Left lobe of liver (tissue), 2 donors: Measurements from ENCODE around the gene EFHC1. TPM values are rescaled to one million over a fixed set of nuclear protein-coding genes. Genes with fewer than 3 reads are reported as not detected.

Experiments
- ATAC-seq: fragments of 200-7000 bp; cut with Tn5 transposase; one replicate; pipeline ENCODE4 v1.9.1; 2020; ENCODE audit warnings: mild to moderate bottlenecking, moderate library complexity
- DNase-seq: peaks from one replicate; pipeline ENCODE4 v3.0.0-alpha.2; 2020; ENCODE audit warnings: low spot score
- total RNA-seq: library from RNA; stranded (reverse); gene quantifications from one replicate; pipeline ENCODE4 v1.2.1, GENCODE V29; 2021
- donor health status: DM: no; HTN: no; CAD: no; lungs with moderate emphysema.
- donor health status: DM: no; HTN: yes; CAD: no.

Gene EFHC1
- total RNA-seq, 1 donor from 2014 or later, result 3.9 TPM

DNA sequence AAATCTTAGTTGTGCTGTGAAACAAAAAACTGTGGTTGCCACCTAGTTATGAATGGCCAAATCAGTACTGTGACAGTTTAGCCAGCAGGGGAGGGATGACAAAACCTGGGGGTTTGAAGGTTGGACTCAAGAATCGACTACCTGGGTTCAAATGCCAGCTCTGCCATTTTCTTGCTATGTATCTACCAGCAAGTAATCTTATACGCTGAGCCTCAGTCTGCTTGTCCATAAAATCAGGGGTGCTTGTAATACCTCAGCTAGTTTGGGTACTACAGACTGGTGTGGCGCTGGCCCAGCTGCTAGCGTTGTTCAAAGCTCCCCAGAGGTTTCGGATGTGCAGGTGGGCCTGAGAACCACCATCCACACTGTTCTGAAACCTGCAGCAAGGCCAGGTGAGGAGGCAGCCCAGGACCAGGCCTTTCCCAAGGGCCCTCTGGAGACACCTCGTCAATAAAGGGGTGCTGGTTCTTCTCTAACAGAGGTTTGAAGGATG, 116.3 kb downstream of the EFHC1 start:
- DNase-seq, result no peak
- ATAC-seq, result no peak

DNA sequence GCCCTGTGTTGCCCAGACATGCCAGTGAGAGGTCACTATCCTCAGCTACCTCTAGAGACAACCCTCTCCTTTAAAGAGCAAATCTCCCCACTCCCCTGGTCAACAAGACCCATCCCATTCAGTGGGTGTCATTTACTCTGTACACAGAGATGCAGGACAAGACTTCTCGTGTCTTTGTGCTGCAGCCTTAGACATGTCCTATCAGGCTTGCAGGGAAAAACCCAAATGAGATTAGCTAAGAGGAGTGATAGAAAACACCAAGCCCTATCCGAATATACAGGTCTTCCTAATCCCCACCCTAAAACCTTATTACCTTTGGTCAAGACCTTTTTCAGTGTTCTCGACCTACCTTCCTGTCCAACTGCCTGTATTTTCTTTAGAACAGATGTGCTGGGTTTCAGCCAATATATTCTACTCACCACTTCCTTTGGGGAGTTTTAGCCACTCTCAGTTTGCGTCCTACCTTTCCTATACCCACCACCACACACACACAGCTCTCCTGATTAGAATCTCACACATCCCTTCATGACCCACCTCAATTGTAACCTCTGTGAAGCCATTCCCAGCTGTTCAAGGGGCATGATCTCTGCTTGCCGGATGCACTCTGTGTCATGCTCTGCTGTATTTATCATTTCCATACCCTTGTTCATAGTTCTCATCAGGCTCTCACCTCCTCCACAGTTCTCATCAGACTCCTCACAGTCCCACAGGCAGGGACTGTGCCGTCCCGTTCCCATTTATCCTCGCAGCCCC, 117.0 kb downstream of the EFHC1 start:
- no peak for ATAC-seq
- DNase-seq, result no peak

DNA sequence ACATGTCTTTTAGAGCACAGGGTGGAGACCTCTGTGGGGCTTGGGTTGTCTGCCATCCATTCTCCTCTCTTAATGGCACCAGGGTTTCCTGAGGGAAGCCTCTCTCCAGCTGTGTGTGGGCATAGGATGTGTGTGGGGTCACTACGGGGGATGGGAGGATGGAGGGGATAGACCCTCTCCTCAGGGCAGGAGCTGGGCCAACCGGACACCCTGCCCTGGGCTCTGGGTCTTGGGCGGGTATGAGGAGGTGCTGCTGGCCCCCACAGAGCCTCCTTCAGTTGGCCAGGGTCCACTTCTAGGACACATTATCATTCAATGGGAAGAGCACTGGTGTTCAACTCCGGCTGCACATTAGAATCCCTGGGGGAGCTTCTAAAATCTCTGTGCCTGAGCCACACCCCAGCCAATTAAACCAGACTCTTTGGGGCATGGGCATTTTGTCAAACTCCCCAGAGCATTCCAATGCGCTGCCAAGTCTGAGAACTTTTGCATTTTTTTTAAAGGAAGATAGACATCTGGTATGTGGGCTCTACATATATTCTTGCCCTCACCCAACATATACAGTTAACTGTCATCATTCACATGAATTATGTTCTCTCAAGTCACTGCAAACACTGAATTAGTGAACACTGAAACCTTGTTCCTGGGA, 118.2 kb downstream of the EFHC1 start:
- no peak for DNase-seq
- ATAC-seq, result no peak

DNA sequence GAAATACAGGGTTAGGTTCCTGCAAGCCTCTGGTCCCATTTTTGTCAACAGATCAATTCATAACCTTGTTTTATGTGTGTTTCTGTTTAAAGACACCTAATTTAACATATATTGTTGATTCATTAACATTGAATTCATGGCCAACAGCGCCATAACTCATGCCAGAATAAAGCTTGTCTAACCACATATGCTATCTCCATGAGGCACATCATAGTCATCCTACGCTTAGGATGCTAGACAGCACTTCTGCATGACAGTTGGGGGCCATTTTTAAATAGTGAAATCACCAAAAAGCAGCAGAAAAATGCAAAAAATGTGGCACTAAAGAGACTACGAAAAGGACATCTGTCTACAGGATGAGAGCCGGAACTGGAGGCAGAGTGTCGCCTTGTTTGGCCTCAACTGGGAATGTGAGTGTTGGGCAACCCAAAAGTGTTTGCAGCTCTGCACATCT, 118.8 kb downstream of the EFHC1 start:
- no peak for ATAC-seq
- DNase-seq, result no peak

DNA sequence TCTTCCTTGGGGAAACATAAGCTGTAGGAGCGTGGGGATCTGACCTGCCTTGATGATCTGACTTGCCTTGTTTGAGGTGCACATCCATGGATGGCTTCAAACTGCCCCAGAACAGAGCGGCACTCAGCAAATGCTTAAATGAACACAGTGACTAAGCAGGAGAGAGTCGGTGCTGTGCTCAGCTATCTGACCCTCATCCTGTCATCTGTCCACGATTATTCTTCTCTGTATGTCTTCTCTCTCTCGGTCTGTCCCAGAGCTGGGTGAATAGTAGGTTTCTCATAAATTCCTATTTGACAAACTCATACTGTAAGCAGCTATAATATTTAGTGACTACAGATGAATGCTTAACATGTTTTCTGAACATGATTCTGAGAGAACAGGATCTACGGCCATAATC, 119.5 kb downstream of the EFHC1 start:
- ATAC-seq (no peak), DNase-seq (no peak)

DNA sequence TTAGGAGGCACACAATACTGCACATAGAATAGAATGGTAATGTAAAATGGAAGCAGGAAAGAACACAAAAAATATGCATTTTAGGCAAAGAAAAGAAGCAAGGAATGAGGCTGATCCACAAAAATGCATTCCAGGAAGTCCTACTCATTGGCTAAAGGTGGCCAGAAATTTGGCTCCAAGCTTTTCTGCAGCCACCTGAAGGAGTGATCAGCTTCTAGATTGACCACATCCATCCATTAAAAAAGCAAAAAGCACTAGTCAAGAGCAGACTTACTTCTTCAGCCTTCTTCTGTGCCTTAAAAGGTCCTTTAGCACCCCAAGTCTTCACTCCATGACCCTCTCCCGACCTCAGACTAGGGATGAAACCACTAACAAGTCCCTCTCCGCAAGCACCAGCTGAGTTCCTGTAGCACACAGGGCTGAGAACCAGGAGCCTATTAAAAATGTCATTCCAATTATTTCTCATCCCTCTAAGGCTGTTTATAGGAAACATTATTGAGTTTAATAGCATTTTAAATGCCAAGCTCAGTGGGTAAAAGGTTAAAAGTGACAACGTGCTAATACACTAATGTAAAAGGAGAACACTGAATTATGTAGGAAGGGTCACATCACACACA, 120.3 kb downstream of the EFHC1 start:
- ATAC-seq (no peak), DNase-seq (no peak)

DNA sequence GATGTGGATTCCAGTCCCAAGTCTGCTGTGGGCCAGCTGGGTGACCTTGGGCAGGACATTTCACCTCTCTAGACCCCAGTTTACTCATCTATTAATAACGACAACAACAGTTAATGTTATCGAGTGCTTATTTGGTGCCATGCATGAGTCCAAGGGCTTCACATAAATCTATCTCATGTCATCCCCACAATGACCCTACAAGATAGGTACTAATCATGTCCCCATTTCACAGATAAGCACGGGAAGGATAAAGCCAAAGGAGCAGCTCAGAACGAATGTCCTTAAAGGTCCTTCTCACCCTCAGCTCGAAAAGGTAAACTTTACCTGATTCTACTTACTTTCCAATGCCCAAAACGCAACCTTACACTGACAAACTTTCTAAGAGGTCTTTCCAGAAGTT, 121.0 kb downstream of the EFHC1 start:
- no peak for ATAC-seq

DNA sequence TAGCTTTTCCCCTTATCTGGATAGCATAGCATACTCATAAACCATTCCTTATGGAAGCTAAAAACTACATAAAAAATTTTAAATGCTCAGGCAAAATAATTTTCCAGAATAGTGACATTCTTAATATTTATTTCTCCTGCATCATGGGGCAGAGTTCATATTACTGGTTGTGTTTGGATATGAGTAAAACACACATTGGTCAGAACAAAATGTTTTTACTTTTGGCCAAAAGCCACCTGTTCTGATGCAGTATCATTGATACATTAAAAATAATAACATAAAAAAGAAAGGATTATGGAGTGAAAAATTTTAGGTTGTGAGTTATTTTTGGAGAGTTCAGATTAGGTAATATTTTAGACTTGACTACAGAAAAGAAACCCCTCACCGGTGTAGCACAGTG, 123.1 kb downstream of the EFHC1 start:
- ATAC-seq (peak; percentile 55), DNase-seq (no peak)

More for the DNA sequence above, 121.0 kb downstream of the EFHC1 start:
- DNase-seq, result no peak

DNA sequence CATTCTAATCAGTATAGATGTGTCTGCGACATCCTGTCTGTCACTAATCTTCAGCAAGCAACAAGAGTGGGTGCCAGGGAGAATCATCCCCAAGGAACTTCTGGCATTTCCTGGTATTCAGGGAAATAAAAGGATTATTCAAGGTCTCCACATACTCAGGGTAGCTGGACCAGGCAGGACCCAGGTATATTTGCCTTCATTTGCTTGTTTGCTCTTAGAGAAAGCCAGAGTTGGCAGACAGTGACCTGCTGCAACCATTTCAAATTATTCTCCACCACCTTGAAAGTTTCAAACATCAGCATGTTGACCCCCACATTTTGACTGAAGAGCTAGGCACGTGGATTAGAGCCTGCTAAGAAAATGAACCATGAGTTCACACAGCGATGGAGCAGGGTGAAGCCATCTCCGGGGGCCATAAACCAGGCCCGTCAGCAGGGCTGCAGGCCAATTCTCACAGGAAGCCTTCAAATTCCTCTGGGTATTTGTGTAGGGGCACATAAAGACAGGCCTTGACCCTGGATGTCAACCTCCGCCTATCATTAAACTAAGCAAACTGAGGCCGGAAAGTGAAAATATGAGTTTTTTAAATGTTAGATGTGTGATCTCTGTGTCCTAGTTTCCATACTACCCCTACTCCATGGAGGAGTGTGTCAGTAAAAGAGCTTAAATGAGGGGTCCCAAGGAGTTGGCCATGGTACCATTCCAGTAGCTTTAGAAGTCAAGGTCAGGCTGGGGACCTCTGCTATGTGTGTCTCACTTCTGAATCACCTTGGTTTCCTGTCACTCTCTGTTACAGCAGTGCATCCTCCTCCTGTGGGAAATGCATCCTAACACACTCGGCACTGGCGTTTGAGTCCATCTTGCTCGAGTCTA, 123.8 kb downstream of the EFHC1 start:
- ATAC-seq (peak; percentile 61), DNase-seq (no peak)

DNA sequence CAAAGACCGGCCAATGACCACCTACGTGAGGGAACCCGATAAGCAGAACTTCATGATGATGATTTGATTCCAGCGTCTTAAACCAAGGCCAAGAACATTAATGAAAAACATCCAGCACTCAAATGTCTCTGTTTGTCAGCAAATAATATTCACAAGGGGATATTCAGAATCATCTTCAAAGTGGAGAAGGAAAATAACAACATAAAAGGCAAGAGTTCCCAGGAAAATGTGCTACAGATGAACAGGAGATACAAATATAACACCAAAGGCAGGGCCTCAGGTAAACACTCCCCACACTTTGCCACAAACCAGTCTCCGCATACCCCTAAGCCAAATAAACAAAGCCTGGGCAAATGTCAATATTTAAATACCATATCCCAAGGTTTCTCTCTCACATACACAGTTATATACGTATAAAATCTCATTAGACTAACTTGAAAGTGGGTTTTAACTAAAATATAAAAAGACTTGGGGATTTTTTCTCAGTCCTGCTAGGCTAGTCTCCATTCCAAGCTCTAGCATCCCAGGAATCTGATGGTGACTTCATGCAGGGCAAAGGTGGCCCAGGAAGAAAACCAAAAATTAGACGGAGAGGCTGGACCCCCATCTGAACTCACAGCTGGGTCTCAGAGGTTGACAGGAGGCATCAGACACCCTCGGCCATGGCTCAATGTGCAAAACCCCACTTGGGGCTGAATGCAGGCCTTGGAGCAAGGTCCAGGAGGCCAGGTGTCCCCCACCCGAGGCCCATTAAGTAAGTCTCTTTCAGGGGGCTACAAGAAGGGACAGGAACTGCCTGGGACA, 124.7 kb downstream of the EFHC1 start:
- ATAC-seq (no peak), DNase-seq (no peak)

DNA sequence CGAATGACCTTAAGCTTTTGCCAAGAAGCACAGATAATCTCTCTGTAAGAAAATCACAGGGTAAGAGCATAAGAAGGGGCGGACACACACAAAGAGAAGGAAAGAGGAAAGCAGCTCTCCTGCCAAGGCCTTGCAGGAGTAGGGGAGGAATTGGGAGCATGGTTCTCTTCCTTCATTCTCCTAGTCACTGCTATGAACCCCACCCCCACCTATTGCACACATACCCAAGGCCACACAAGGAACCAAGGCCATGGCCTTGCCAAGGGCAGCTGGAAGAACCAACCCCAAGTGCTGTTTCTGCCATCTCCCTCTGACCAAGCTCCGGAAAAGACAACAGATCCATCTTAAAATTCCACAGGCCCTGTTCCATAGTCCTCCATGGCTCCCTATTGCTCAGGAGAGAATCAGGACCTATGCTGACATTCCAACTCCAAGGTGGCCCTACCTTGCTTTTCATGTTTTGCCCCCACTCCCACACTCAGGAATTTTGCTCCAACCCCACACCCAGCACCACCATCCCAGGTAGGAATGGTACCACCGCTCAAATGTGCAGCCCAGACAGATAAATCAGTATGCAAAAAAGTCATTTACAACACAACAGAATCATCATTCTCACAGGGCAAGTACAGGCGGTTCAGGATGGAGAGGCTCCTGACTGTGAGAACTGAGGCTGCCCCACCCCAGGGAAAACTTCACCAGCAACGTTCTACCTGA, 125.4 kb downstream of the EFHC1 start:
- no peak for ATAC-seq
- no peak for DNase-seq

DNA sequence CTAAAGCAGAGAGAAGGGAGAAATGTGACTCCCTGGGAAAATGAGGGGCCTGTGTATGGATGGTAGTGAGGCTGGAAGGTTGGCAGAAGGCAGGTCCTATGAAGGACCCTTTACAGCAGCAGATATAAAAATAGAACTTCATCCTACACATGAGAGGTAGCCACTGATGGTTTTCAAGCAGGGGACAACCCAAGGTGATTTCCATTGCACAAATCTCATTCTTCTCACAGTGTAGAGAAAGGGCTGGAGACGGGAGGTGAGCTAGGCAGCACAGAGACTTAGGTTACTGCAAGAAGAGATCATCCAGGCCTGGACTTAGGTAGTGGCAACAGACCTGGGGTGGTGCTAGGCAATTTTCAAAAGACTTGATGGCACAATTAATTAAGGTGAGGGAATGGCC, 126.0 kb downstream of the EFHC1 start:
- DNase-seq, result no peak
- no peak for ATAC-seq

DNA sequence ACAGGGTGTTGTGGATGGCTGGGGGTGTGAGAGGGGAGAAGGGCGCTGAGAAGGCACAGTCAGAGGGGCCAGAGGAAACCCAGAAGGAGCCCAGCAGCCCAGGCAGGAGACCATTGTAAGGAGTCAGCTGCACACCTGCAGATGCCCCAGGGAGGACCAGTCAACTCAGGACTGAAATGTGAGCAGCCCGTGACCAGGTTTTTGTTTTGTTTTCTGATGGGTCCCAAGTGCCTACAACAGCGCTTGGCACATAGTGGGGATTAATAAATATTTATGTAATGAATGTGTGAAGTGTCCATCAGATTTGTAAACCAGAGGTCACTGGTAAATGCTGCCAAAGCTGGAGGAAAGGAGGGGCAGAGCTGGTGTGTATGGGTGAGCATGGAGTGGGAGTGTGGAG, 126.5 kb downstream of the EFHC1 start:
- ATAC-seq (no peak), DNase-seq (no peak)

DNA sequence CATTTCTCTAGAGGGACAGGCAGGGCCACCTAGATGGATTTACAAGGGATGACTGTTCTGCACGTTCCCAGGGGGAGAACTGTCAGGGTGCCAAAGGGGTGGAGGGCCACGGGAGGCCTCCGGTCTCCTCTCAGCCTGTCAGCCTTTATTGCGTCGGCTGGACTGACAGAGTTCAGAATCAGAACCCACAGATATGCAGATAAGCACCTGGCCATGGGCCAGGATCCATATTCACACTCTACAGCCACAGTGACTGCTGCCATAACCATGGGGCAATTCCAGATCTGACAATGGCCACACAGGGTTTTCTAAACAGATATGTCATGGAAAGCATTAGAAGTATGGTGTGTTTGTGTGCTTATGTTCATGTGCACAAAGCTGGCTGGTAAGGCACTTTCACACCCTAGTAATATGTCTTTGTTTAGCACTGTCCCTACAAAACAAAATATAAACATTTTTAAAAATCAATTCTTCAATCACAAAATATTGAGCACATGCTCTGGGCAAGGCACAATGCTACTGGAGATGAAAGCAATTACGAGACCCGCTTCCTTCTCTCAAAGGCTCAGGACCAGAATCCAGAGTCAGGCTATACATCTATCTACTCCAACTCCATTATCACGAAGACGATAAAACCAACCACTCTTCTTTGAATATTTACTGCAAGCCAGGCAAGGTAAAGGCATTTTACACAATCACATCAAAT, 127.7 kb downstream of the EFHC1 start:
- DNase-seq (peak; percentile 67), ATAC-seq (peak; percentile 5)

DNA sequence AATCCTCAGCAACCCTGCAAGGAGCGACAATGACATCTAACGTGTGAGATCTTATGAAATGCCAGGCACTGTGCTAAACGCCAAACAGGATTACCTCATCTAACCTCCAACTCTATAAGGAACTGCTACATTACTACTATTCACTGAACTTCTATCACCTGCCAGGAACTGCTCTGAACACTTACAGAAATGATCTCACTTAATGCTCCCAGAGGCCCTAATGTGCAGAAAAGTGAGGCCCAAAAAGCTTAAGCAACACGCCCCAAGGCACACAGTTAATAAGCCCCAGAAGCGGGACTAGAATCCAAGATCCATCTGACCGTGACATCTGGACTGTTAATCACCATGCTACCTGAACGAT, 128.2 kb downstream of the EFHC1 start:
- ATAC-seq, result no peak
- DNase-seq, result no peak

DNA sequence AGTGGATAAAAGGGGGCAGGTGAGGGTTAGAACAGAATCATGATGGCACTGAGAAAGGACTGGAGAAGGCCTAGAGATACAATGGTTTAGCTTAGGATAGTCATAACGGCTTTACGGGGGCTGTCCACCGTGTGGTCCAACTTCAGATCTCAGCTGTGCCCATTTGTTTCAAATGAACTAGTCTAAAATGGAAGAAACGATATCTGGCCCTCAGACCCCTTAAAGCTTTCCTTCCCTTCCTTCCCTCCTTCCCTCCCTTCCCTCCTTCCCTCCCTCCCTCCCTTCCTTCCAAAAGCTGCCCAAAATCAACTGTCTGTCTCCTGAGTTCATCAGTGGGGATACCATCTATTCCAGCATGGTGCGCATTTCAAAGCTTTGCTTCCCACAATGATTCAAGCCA, 128.9 kb downstream of the EFHC1 start:
- no peak for DNase-seq
- no peak for ATAC-seq

DNA sequence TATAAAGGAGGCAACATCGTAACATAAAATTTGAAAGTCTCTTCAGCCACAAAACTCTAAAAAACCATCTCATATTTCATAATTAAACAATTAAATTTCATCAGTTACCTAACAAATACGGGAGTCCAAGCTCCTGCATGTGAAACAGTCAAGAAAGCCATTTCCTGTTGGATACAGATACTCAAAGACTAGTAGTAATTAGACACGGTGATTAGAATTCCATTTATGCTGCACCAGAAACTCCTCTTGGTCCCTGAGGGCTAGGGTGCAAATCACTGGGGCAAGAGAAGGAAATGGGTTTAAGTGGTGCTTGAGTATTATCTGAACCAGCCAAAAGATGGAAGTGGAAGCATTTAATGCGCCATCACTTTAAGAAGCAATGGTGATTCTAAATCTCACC, 129.3 kb downstream of the EFHC1 start:
- ATAC-seq (no peak), DNase-seq (no peak)

DNA sequence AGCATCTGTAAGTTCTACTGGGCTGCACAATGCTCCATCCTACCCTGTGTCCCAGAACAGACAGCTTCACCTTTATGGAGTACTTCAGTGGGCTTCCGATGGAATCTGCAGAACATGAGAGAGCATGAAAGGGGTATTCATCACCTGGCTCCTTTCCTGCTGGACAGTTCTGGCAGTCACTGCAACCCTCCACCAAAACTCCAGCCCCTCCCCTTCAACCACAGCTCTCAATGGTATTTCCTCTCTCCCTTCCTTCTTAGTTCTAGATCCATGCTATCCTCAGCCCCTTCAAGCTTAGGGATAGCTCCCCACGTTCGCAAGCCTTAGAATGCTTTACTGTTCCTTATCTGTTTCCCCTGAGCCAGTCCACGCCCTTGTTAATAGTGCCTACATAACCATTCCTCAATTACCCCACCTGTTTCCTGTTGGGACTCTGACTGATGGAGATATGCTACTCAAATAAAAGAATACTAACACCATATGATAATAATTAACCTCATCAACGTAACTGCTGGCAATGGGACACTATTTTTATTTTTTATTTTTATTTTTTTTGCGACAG, 130.0 kb downstream of the EFHC1 start:
- no peak for DNase-seq
- ATAC-seq, result no peak

DNA sequence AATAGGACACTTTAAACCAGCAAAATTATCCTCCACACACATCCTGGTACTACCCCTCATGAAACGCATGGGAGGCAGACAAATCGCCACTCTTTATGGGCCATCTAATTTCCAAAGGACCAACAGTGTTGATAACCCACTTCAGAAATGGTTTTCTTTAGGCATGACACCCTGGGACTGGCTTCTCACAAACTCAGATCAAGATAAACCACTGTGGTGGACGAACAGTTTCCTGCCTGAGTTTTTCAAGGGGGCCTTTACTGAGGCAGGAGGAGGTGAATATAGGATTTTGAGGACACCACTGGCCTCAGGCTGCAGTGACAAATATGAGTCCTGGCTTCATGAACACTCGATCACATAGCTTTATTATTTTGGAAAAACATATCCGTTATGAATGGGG, 130.7 kb downstream of the EFHC1 start:
- ATAC-seq, result no peak
- DNase-seq, result no peak
